ENCODE measurements around the gene POPDC2. TPM values are rescaled to one million over a fixed set of nuclear protein-coding genes. Genes with fewer than 3 reads are reported as not detected.
A peak's percentile ranks its signal among the peaks of the same experiment; 100 is the strongest.

The POPDC2 gene
- total RNA-seq, 4 donors from 2014 or later, result 67.9 to 92.6 (median 79.3) TPM

- 66% methylated on average over 4 of the region's 4 CpGs for WGBS
- peak overlapping the region in 3 of 4 donors; percentile 23 to 78 (median 77) for H3K27ac ChIP-seq (replicated peaks in 1 of 4)
- intact Hi-C loops (cut with DNase I), result no loop called here
These were observed 4.0 kb upstream of the POPDC2 start for GRCh38 chr3:119664370-119664769.

GRCh38 chr3:119663885-119664284 lies 3.5 kb upstream of the POPDC2 start:
- no peak for TF ChIP-seq EP300 (IDR thresholded peaks at IDR 0.05)
- TF ChIP-seq, protein P1, sequence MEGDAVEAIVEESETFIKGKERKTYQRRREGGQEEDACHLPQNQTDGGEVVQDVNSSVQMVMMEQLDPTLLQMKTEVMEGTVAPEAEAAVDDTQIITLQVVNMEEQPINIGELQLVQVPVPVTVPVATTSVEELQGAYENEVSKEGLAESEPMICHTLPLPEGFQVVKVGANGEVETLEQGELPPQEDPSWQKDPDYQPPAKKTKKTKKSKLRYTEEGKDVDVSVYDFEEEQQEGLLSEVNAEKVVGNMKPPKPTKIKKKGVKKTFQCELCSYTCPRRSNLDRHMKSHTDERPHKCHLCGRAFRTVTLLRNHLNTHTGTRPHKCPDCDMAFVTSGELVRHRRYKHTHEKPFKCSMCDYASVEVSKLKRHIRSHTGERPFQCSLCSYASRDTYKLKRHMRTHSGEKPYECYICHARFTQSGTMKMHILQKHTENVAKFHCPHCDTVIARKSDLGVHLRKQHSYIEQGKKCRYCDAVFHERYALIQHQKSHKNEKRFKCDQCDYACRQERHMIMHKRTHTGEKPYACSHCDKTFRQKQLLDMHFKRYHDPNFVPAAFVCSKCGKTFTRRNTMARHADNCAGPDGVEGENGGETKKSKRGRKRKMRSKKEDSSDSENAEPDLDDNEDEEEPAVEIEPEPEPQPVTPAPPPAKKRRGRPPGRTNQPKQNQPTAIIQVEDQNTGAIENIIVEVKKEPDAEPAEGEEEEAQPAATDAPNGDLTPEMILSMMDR (IDR thresholded peaks at IDR 0.05), result no peak
- TF ChIP-seq POLR2A (IDR thresholded peaks at IDR 0.05; ENCODE audit: low read depth), result no peak
- TF ChIP-seq POLR2AphosphoS5 (IDR thresholded peaks at IDR 0.05), result no peak
- H3K4me3 ChIP-seq, result no peak overlapping the region
- no peak for DNase-seq (ENCODE audit: extremely low spot score)
- no peaks in the 10 kb centered on the region for H3K9me3 ChIP-seq
- intact Hi-C loops (cut with DNase I), result no loop called here
- no peaks in the 10 kb centered on the region for H3K27me3 ChIP-seq
- H3K27ac ChIP-seq (replicated peaks in 1 of 4), result peak overlapping the region in 3 of 4 donors; percentile 23 to 78 (median 77)
- H3K36me3 ChIP-seq, result peaks cover 0 to 20% (median 8%) of the 10 kb centered on the region in 4 donors
- H3K4me1 ChIP-seq, result peaks cover 32 to 64% (median 54%) of the 10 kb centered on the region in 4 donors
- 68% methylated on average over 2 of the region's 2 CpGs for WGBS

More at GRCh38 chr3:119664370-119664769, 4.0 kb upstream of the POPDC2 start:
- Histone ChIP-seq H3K4me3 (no peak overlapping the region), H3K9me3 (no peaks in the 10 kb centered on the region), H3K4me1 (peaks cover 32 to 60% (median 51%) of the 10 kb centered on the region in 4 donors), H3K27me3 (no peaks in the 10 kb centered on the region), H3K36me3 (peaks cover 0 to 23% (median 11%) of the 10 kb centered on the region in 4 donors)
- TF ChIP-seq POLR2AphosphoS5 (IDR thresholded peaks at IDR 0.05) (no peak), POLR2A (IDR thresholded peaks at IDR 0.05; ENCODE audit: low read depth) (no peak), EP300 (IDR thresholded peaks at IDR 0.05) (no peak)
- TF ChIP-seq, protein P1 (IDR thresholded peaks at IDR 0.05), result no peak
- DNase-seq (ENCODE audit: extremely low spot score), result no peak

GRCh38 chr3:119662604-119663373 lies 2.4 kb upstream of the POPDC2 start:
- Histone ChIP-seq H3K36me3 (peaks cover 0 to 20% (median 2%) of the 10 kb centered on the region in 4 donors), H3K27ac (replicated peaks in 1 of 4) (peak overlapping the region; percentile 48 to 82 (median 78)), H3K4me1 (peaks cover 32 to 67% (median 59%) of the 10 kb centered on the region in 4 donors), H3K4me3 (peak overlapping the region in 1 of 4 donors; percentile 2), H3K27me3 (no peaks in the 10 kb centered on the region), H3K9me3 (no peaks in the 10 kb centered on the region)
- TF ChIP-seq EP300 (IDR thresholded peaks at IDR 0.05) (no peak), POLR2A (IDR thresholded peaks at IDR 0.05; ENCODE audit: low read depth) (no peak), POLR2AphosphoS5 (IDR thresholded peaks at IDR 0.05) (peak in 1 of 2 donors; percentile 39)
- TF ChIP-seq, protein P1 (IDR thresholded peaks at IDR 0.05), result peak; percentile 7 to 41 (median 24)
- DNase-seq (ENCODE audit: extremely low spot score), result no peak
- 36% methylated on average over 1 of the region's 1 CpG for WGBS
- intact Hi-C loops (cut with DNase I), result no loop called here

DNA sequence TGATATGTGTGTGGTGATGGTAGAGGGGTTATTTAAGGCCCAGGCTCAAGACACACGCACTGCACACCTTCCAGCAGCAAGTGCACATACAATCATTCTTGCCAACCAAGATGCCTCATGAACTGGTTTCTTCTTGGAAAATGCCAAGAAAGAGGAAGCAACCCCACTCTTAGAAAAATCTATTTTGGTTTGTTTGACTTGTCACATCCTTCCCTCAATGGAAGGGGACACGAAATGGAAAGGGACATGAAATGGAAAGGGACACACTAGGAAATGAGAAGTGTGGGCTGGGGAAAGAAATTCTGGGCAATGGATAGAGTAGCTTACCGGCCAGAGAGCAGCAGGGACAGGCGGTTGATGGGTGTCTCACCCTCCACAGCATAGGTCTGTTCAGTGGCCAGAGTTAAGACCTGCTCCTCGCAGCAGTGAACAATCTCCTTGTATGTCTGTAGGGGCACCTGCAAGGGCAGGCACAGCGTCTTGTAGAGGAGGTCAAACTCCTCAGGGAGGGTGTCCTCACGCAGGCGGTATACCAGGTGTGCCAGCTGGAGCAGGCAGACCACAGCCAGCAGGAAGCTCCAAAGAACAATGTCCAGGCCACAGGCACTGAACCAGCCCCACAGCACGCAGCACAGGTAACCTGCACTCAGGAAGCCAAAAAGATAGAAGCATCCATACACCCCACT lies 640 bp downstream of the POPDC2 start:
- no peaks in the 10 kb centered on the region for H3K9me3 ChIP-seq
- 72% methylated on average over 9 of the region's 9 CpGs for whole genome bisulfite sequencing
- H3K36me3 ChIP-seq, result peaks cover 0 to 30% (median 4%) of the 10 kb centered on the region in 4 donors
- H3K4me3 ChIP-seq, result peak overlapping the region; percentile 46 to 60 (median 55)
- peak overlapping the region; percentile 77 to 82 (median 78) for H3K27ac ChIP-seq (replicated peaks in 1 of 4)
- no peak for DNase-seq (ENCODE audit: extremely low spot score)
- H3K4me1 ChIP-seq, result peaks cover 32 to 78% (median 65%) of the 10 kb centered on the region in 4 donors
- no peaks in the 10 kb centered on the region for H3K27me3 ChIP-seq
- TF ChIP-seq, protein P1 (IDR thresholded peaks at IDR 0.05), result no peak
- TF ChIP-seq POLR2A (IDR thresholded peaks at IDR 0.05; ENCODE audit: low read depth) (no peak), POLR2AphosphoS5 (IDR thresholded peaks at IDR 0.05) (no peak), EP300 (IDR thresholded peaks at IDR 0.05) (no peak)
- intact Hi-C loops (cut with DNase I), result no loop called here
